ENCODE measurements around the gene THSD7B.

Gene THSD7B

DNA sequence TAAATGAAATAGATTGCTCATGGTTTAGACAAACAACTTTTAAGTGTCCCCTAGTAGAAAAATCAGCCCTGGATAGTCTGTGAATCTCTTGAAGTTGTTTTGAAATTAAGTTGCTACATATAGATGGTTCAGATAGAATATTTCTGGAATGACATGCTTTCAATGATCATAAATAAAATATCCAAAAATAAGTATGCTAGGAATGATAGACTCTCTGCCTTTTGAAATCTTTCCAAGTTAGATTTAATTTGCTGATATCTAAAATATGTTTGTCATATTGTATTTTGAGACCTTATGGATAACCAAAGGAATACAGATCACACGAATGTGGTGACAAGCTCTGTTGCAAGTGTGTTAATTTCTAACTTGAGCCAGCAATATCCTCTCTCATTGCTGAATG, 488.7 kb downstream of the THSD7B start:
- TF ChIP-seq CTCF (IDR thresholded peaks at IDR 0.05), result no peak

DNA sequence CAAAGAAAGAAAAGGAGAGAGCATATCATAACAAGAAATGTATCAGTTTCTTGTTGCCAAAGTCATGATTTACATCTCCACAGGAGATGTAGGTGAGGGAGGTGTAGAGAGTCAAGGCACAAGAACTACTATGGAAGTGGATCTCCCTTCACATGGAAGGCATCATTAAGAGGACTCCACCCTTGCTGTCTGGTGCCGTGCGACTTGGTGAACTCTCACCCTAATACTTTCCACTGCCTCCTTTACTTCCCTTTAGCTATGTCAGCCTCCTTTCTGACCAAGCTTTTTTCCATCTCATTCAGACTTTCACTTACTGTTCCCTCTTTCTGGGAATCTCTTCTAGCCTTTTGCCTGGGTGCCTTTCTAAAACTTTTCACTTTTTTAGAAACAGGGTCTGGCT, 490.0 kb downstream of the THSD7B start:
- no peak for TF ChIP-seq CTCF (IDR thresholded peaks at IDR 0.05)

DNA sequence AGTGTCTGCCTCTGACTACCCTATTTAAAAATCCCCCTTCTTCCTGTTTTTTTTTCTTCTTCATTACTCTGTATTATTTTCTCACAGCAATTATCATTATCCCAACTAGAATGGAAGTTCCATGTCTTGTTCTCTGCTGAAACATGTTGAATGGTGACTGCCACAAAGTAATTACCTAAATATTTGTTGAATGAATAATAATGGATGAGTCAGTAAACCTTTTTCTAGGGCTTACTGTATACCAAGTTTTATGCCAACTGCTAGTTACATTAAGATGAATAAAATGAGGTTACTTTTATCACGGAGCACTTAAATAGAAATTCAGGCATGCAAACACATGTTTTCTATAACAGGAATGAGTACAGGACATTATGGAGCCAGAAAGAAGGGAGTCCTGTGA, 490.6 kb downstream of the THSD7B start:
- TF ChIP-seq CTCF (IDR thresholded peaks at IDR 0.05), result no peak

DNA sequence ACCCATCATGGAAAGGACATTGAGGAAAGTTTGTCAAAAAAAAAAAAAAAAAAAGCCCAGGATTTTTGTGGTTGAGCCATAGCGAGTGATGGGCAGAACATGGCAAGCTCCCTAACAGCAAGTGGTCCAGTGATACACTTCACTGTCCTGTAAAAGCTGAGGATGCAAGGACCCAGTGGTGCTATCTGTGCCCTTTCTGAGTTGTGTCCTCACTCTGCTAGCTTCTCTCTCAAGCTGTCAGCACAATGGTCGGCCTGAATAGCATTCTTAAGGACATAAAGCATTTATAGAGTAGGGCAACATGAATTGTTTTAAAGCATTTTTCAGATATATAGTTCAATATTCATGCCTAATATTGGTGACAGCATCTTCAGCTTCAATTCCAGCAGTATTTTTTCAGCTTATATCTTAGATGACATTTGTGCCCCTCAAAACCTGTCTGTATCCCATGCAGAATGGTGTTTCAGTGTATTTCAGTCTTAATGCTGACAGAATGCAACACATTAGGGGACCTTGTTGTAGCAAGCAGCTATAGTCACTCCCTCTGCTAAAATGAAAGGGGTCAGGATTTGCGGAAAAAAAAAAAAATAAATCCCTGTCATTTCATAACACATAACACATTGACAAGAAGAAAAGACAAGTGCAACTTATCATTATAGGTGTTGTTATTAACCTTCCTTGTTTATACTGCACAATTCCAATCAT, 496.7 kb downstream of the THSD7B start:
- TF ChIP-seq CTCF (IDR thresholded peaks at IDR 0.05), result no peak

DNA sequence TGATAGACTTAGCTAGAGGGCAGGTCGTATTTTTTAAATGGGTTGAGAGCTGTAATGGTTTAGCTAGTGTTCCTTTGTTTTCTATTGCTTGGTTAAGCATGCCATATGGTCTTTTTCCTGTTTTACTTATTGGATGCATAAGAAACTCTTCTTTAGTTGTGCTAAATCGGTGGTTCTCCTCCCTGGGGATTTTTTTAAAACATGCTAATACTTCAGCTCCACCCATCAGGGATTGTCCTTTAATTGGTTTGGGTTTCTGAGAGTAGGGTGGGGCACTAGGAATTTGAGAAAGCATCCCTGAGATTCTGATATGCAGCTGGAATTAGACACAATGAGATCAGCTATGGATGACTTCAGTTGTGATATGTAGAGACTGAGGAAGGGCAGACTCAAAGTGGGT, 497.2 kb downstream of the THSD7B start:
- TF ChIP-seq CTCF (IDR thresholded peaks at IDR 0.05), result no peak

GRCh38 chr2:137287913-137288639, 522.7 kb downstream of the THSD7B start:
- no peak for TF ChIP-seq CTCF (IDR thresholded peaks at IDR 0.05)

DNA sequence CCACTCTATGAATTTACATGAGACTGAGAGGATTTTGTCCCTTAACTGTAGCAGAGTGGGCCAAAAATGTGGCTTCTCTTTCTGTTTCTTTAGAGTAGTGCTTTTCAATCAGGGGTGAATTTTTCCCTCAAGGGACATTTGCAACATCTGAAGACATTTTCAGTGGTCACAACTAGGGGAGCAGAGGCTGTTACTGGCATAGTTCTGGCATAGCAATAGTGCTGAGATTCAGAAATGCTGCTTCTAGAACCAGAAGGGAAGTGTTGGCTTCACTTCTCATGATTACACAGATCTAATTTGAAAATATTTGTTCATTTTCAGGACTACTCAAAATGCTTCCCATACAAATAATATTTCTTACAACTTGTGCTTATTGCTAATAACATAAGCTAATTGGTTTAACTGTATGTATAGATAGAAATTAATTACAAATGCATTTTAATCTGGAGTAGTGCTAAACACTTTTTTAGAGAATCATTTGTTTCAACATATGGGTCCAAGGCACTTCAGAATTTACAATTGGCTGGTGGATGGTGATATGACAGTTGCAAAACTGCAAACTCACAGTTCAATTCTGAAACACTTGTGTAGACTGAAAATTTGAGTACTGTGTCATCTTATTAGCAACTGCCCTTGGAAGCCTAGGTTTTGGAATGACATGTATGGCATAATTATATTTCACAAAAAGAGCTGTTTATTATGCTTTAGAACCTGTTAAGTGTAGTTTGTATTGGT, 526.7 kb downstream of the THSD7B start:
- no peak for TF ChIP-seq CTCF (IDR thresholded peaks at IDR 0.05)
